HG02884 (cell line): ENCODE data around the gene INPP5D.

Experiments used
- ATAC-seq: cut with Tn5 transposase; IDR thresholded peaks from one replicate; pipeline ENCODE4 v1.9.1; 2021; ENCODE audit warnings: mild to moderate bottlenecking, moderate library complexity; ENCODE audit not compliant: unreplicated experiment

INPP5D gene

GRCh38 chr2:233251306-233252116 lies 191.4 kb downstream of the INPP5D start, which contains the start of gene ATG16L1:
ATG16L1 (plus strand) TSS chr2:233251673; CDS start chr2:233251828, 155 bp downstream.
- peak; percentile 84 for ATAC-seq

- no peak for ATAC-seq
Observed at GRCh38 chr2:233252227-233252626, 192.1 kb downstream of the INPP5D start.

- ATAC-seq, result no peak
Observed at GRCh38 chr2:233255151-233255550, 195.0 kb downstream of the INPP5D start.

GRCh38 chr2:233256048-233256447 lies 195.9 kb downstream of the INPP5D start:
- ATAC-seq, result no peak
